ENCODE measurements around the gene ITPK1. TPM values are rescaled to one million over a fixed set of nuclear protein-coding genes. Genes with fewer than 3 reads are reported as not detected.

Gene ITPK1
- total and polyA plus RNA-seq, 7 experiments from 2014 or later: 10.2 to 71.8 (median 21.3) TPM

DNA sequence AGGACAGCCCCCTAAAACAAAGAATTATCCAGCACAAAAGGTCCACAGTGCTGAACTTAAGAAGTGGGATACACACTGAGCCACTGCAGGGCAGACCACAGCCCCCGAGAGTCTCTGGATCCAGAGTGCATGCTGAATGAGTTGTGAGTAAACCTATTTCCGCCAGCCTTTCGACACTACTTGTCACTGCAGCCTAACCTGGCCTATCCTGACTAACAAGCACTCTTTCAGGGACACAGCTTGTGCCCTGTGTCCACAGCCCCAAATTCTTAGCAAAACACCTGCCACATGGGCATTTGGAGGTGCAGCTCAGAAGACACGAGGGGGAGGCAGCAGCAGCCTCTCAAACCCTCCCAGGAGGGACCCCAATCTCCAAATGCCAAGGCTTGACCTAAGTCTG lies 31.3 kb downstream of the ITPK1 start:
- Mint-ChIP-seq H3K4me3 (no peak overlapping the region), H3K27me3 (no peaks in the 10 kb centered on the region), H3K9me3 (no peaks in the 10 kb centered on the region), H3K27ac (peak overlapping the region in 2 of 9 donors; percentile 28 to 59), H3K4me1 (peaks cover 13 to 39% (median 20%) of the 10 kb centered on the region in 7 donors), H3K36me3 (peaks cover 0 to 10% (median 0%) of the 10 kb centered on the region in 5 donors)
- intact Hi-C loops (cut with micrococcal nuclease): no loop called here
- H3K4me1 ChIP-seq (ENCODE audit: control insufficient read depth in 2 of 2, insufficient read depth in 2 of 2, low read length in 2 of 2): peaks cover 8 to 19% of the 10 kb centered on the region in 2 donors
- H3K4me3 ChIP-seq (ENCODE audit: low read length): no peak overlapping the region
- H3K27me3 ChIP-seq (ENCODE audit: control insufficient read depth in 2 of 2, insufficient read depth in 2 of 2, low read length in 2 of 2): no peaks in the 10 kb centered on the region
- H3K27ac ChIP-seq (ENCODE audit: low read depth, low read length): no peak overlapping the region
- ChIA-PET CTCF (interaction anchor here (1.0 kb wide), 1 partner anchor 29 kb away, joined by 3 read pairs; no protein-coding TSS in a partner anchor), POLR2A (no interaction called here)
- no peaks in the 10 kb centered on the region for H3K9me3 ChIP-seq (ENCODE audit: control insufficient read depth in 2 of 3, low read length in 3 of 3)
- DNase-seq (no peak), ATAC-seq (no peak)
- no peaks in the 10 kb centered on the region for H3K36me3 ChIP-seq (ENCODE audit: control insufficient read depth in 2 of 3, insufficient read depth in 3 of 3, low read length in 3 of 3)

DNA sequence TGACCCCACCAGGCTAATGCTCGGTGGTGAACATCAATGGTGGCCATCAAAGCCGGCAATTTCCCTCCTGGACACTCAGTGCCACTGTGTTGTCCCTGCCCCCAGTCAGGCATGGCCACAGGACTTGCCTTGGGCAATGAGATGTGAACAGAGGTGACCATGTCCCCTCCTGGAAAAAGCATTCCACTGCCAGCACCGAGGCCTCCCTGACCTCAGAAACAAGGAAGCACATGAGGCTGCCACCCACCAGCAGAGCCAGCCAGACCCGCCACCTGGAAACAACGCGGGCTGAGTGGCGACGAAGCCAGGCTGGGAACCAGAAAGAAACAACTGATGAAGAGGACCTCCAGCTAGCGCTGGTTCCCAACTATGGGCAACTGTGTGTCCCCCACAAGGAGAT lies 31.8 kb downstream of the ITPK1 start:
- Mint-ChIP-seq H3K4me1 (peaks cover 16 to 41% (median 24%) of the 10 kb centered on the region in 7 donors), H3K9me3 (no peaks in the 10 kb centered on the region), H3K36me3 (peaks cover 0 to 10% (median 0%) of the 10 kb centered on the region in 5 donors), H3K4me3 (peak overlapping the region in 1 of 10 donors; percentile 34), H3K27me3 (no peaks in the 10 kb centered on the region), H3K27ac (peak overlapping the region in 4 of 9 donors; percentile 38 to 69 (median 58))
- no peak overlapping the region for H3K4me3 ChIP-seq (ENCODE audit: low read length)
- ChIA-PET POLR2A (no interaction called here), CTCF (no interaction called here)
- intact Hi-C loops (cut with micrococcal nuclease): no loop called here
- ATAC-seq (no peak), DNase-seq (no peak)
- no peak overlapping the region for H3K27ac ChIP-seq (ENCODE audit: low read depth, low read length)
- H3K9me3 ChIP-seq (ENCODE audit: control insufficient read depth in 2 of 3, low read length in 3 of 3): no peaks in the 10 kb centered on the region
- no peaks in the 10 kb centered on the region for H3K27me3 ChIP-seq (ENCODE audit: control insufficient read depth in 2 of 2, insufficient read depth in 2 of 2, low read length in 2 of 2)
- H3K36me3 ChIP-seq (ENCODE audit: control insufficient read depth in 2 of 3, insufficient read depth in 3 of 3, low read length in 3 of 3): no peaks in the 10 kb centered on the region
- peaks cover 8 to 24% of the 10 kb centered on the region in 2 donors for H3K4me1 ChIP-seq (ENCODE audit: control insufficient read depth in 2 of 2, insufficient read depth in 2 of 2, low read length in 2 of 2)

DNA sequence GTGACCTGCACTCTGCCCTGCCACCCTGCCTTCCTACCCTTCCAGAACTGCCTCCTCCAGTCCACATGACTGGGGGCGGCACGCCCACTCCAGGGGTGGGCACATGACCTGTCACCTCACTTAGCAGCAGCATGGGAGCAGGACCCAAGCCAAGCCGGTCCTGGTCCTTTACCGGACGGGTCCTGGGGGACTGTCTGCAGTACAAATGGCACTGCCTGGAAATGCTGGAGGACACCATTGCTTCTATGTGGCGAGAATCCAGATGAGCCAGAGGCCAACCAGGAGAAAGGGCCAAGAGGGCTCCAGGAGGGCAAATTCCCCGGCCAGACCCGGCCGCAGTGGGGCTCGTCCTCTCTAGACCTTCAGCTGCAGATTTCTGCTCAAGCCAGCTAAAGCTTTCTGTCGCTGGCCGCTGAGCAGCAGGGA lies 33.1 kb downstream of the ITPK1 start:
- H3K4me3 ChIP-seq (ENCODE audit: low read length): no peak overlapping the region
- ChIA-PET POLR2A (no interaction called here), CTCF (no interaction called here)
- no peaks in the 10 kb centered on the region for H3K36me3 ChIP-seq (ENCODE audit: control insufficient read depth in 2 of 3, insufficient read depth in 3 of 3, low read length in 3 of 3)
- no peak overlapping the region for H3K27ac ChIP-seq (ENCODE audit: low read depth, low read length)
- no peak for DNase-seq
- H3K27me3 ChIP-seq (ENCODE audit: control insufficient read depth in 2 of 2, insufficient read depth in 2 of 2, low read length in 2 of 2): no peaks in the 10 kb centered on the region
- Mint-ChIP-seq H3K36me3 (peaks cover 0 to 9% (median 0%) of the 10 kb centered on the region in 5 donors), H3K4me1 (peaks cover 18 to 42% (median 25%) of the 10 kb centered on the region in 7 donors), H3K27me3 (no peaks in the 10 kb centered on the region), H3K27ac (peak overlapping the region in 7 of 9 donors; percentile 10 to 78 (median 33)), H3K4me3 (peak overlapping the region in 1 of 10 donors; percentile 32), H3K9me3 (no peaks in the 10 kb centered on the region)
- H3K4me1 ChIP-seq (ENCODE audit: control insufficient read depth in 2 of 2, insufficient read depth in 2 of 2, low read length in 2 of 2): peaks cover 8 to 26% of the 10 kb centered on the region in 2 donors
- H3K9me3 ChIP-seq (ENCODE audit: control insufficient read depth in 2 of 3, low read length in 3 of 3): no peaks in the 10 kb centered on the region
- intact Hi-C loops (cut with micrococcal nuclease): no loop called here
- ATAC-seq: no peak

DNA sequence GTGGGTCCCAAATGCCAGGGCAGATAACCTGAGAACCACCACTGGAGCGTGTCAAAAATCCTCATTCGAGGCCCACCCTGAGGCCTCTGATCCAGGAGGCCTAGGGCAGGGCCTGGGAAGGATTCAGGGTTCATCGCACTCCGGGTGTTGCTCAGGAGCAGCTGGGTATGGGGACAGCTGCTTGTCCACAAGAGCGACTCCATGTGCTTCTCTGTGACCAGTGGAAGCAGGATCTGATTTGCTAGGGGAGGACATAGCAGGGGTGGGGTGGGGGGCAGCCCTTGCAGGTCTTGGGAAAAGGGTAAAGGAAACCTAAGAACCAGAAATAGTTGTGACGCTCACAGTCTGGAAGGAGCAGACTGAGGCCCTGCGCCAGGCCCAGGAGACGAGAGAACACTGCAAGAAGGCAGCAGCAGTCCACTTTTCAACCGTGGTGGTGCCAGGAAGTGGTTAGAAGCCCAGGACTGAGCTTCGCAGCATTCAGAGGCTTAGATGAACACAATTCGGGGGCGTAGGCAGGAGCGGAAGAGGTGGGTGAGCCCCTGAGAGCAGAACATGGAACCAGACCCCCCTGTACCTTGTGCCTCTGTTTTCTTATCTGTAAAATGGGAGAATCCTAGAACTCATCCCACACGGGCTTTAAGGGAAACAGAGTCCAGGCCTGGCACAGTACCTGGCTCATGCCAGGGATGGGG lies 33.7 kb downstream of the ITPK1 start:
- H3K27ac ChIP-seq (ENCODE audit: low read depth, low read length): no peak overlapping the region
- DNase-seq (peak in 1 of 9 donors; percentile 7), ATAC-seq (peak; percentile 47)
- CTCF ChIA-PET: no interaction called here
- intact Hi-C loops (cut with micrococcal nuclease): no loop called here
- H3K4me1 ChIP-seq (ENCODE audit: control insufficient read depth in 2 of 2, insufficient read depth in 2 of 2, low read length in 2 of 2): peaks cover 8 to 26% of the 10 kb centered on the region in 2 donors
- Mint-ChIP-seq H3K4me1 (peaks cover 20 to 42% (median 27%) of the 10 kb centered on the region in 7 donors), H3K4me3 (peak overlapping the region in 2 of 10 donors; percentile 11 to 33), H3K27ac (peak overlapping the region in 7 of 9 donors; percentile 8 to 78 (median 67)), H3K9me3 (no peaks in the 10 kb centered on the region), H3K27me3 (no peaks in the 10 kb centered on the region), H3K36me3 (peaks cover 0 to 7% (median 0%) of the 10 kb centered on the region in 5 donors)
- H3K36me3 ChIP-seq (ENCODE audit: control insufficient read depth in 2 of 3, insufficient read depth in 3 of 3, low read length in 3 of 3): no peaks in the 10 kb centered on the region
- H3K9me3 ChIP-seq (ENCODE audit: control insufficient read depth in 2 of 3, low read length in 3 of 3): no peaks in the 10 kb centered on the region
- POLR2A ChIA-PET: no interaction called here
- H3K27me3 ChIP-seq (ENCODE audit: control insufficient read depth in 2 of 2, insufficient read depth in 2 of 2, low read length in 2 of 2): no peaks in the 10 kb centered on the region
- no peak overlapping the region for H3K4me3 ChIP-seq (ENCODE audit: low read length)

DNA sequence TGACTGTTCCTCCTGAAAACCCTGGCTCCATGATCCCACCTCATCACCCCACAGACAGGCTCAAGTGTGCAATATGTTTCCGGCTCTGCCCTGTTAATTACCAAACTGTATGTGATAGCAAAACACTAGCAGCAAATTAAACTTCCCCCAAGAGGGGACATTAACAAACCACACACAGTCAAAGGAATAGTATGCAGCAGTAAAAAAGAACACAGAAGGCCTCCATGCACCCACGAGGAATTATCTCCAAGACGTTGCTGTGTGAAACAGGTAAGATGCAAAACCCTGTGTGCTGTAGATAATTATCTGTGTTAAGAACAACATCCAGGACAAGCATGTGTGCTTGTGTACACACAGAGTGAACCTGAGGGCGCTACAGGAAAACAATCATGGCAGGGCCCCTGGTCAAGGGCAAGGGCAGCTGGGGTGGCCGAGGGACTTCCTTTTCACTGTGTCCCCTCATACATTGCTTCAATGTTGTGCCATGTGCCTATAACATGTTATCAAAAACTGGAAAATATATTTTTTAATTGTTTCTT lies 35.8 kb downstream of the ITPK1 start:
- no peaks in the 10 kb centered on the region for H3K27me3 ChIP-seq (ENCODE audit: control insufficient read depth in 2 of 2, insufficient read depth in 2 of 2, low read length in 2 of 2)
- H3K9me3 Mint-ChIP-seq: no peaks in the 10 kb centered on the region
- H3K27me3 Mint-ChIP-seq: no peaks in the 10 kb centered on the region
- no peaks in the 10 kb centered on the region for H3K36me3 ChIP-seq (ENCODE audit: control insufficient read depth in 2 of 3, insufficient read depth in 3 of 3, low read length in 3 of 3)
- peaks cover 15 to 56% (median 32%) of the 10 kb centered on the region in 7 donors for H3K4me1 Mint-ChIP-seq
- peaks cover 0 to 10% (median 0%) of the 10 kb centered on the region in 5 donors for H3K36me3 Mint-ChIP-seq
- intact Hi-C loops (cut with micrococcal nuclease): no loop called here
- H3K27ac ChIP-seq (ENCODE audit: low read depth, low read length): no peak overlapping the region
- H3K27ac Mint-ChIP-seq: no peak overlapping the region
- CTCF ChIA-PET: no interaction called here
- H3K4me3 ChIP-seq (ENCODE audit: low read length): no peak overlapping the region
- H3K4me3 Mint-ChIP-seq: no peak overlapping the region
- H3K9me3 ChIP-seq (ENCODE audit: control insufficient read depth in 2 of 3, low read length in 3 of 3): no peaks in the 10 kb centered on the region
- POLR2A ChIA-PET: no interaction called here
- peaks cover 8 to 26% of the 10 kb centered on the region in 2 donors for H3K4me1 ChIP-seq (ENCODE audit: control insufficient read depth in 2 of 2, insufficient read depth in 2 of 2, low read length in 2 of 2)
- ATAC-seq: no peak
- no peak for DNase-seq

DNA sequence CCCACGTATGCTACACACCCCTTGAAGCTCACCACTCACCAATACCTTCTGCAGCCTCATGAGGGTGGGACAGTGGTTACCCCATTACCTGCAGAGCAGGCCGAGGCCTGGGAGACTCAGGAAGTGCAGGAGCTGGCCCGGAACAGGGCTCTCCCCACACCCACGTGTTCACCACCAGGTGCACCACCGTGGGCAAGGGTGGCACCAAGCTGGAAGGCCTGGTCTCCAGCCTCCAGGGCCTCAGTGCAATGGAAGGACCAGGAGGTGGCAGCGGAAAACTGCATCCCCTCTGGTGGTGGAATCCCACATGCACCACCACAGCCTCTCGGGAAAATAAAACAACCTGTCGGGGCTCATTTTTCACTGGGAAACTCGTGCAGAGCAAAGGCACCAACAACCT lies 36.4 kb downstream of the ITPK1 start:
- POLR2A ChIA-PET: interaction anchor here (0.8 kb wide), 1 partner anchor 386 kb away, joined by 3 read pairs; no protein-coding TSS in a partner anchor

More for the DNA sequence above, 36.4 kb downstream of the ITPK1 start:
- Mint-ChIP-seq H3K9me3 (no peaks in the 10 kb centered on the region), H3K27ac (no peak overlapping the region), H3K4me1 (peaks cover 20 to 63% (median 38%) of the 10 kb centered on the region in 7 donors), H3K36me3 (peaks cover 0 to 12% (median 0%) of the 10 kb centered on the region in 5 donors), H3K4me3 (no peak overlapping the region), H3K27me3 (no peaks in the 10 kb centered on the region)
- Histone ChIP-seq H3K27ac (ENCODE audit: low read depth, low read length) (no peak overlapping the region), H3K36me3 (ENCODE audit: control insufficient read depth in 2 of 3, insufficient read depth in 3 of 3, low read length in 3 of 3) (no peaks in the 10 kb centered on the region), H3K27me3 (ENCODE audit: control insufficient read depth in 2 of 2, insufficient read depth in 2 of 2, low read length in 2 of 2) (no peaks in the 10 kb centered on the region), H3K4me1 (ENCODE audit: control insufficient read depth in 2 of 2, insufficient read depth in 2 of 2, low read length in 2 of 2) (peaks cover 8 to 26% of the 10 kb centered on the region in 2 donors), H3K9me3 (ENCODE audit: control insufficient read depth in 2 of 3, low read length in 3 of 3) (no peaks in the 10 kb centered on the region), H3K4me3 (ENCODE audit: low read length) (no peak overlapping the region)
- ATAC-seq (no peak), DNase-seq (no peak)
- intact Hi-C loops (cut with micrococcal nuclease): no loop called here
- CTCF ChIA-PET: no interaction called here
